ENCODE data around the gene CCDC158. TPM values are rescaled to one million over a fixed set of nuclear protein-coding genes. Genes with fewer than 3 reads are reported as not detected.

The CCDC158 gene
- total and polyA plus RNA-seq, 2 of the 8 experiments (the other 6 are each of a cell fraction or from before 2014, with no cell fraction given) = not detected

DNA sequence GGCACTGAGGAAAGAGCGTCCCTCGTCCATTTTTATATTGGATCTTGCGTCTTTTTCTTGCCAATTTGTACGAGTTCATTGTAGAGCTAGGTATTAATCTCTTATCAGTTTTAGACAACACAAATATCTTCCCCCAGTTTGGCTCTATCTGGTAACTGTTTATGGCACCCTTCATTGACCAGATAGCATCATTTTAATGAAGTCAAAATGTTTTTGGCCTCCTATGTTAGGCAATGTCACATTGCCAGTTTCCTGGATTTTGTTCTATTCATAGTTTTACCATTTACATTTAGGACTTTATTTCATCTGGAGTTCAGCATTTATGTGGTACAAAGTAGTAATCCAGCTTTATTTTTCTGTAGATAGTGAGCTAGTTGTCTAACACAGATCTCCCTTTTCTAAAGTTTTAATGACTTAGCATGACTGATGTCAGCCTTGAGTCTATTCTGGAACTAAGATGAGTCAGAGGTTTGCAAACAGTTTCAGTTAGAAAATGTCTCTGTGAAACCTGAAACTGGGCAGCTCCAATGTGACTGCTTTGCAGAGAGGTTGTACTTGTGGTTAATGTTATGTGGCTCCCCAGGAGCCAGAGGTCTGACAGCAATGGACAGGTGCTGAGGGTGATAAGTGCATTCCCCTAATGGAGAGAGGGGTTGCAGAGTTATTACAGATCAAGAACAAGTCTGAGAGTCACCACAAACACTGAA lies 119.7 kb downstream of the CCDC158 start:
- Histone ChIP-seq H3K36me3 (ENCODE audit: control insufficient read depth in 2 of 4, insufficient read depth in 4 of 4, low read length in 3 of 4) (no peaks in the 10 kb centered on the region), H2BK12ac (ENCODE audit: low read depth, low read length) (no peak overlapping the region), H3K23ac (ENCODE audit: insufficient read length) (no peak overlapping the region), H4K8ac (ENCODE audit: extremely low read depth, insufficient read depth, low read length) (no peak overlapping the region), H3K79me1 (ENCODE audit: low read depth, low read length) (no peaks in the 10 kb centered on the region), H2BK5ac (ENCODE audit: low read depth, low read length) (no peak overlapping the region), H2AK5ac (ENCODE audit: low read depth, low read length) (no peak overlapping the region), H2BK120ac (replicated peaks; ENCODE audit: low read depth, low read length) (no peak overlapping the region), H3K27ac (ENCODE audit: low read depth, low read length) (no peak overlapping the region), H3K56ac (replicated peaks; ENCODE audit: insufficient read length, low read depth, low read length) (no peak overlapping the region), H4K91ac (replicated peaks; ENCODE audit: insufficient read length, low read length) (no peak overlapping the region), H4K20me1 (replicated peaks in 1 of 2; ENCODE audit: control insufficient read depth in 1 of 2, insufficient read depth in 2 of 2, low read length in 2 of 2) (peaks cover 0 to 1% of the 10 kb centered on the region in 2 experiments), H3K4me1 (replicated peaks in 1 of 4; ENCODE audit: control insufficient read depth in 3 of 4, insufficient read depth in 4 of 4, low read length in 3 of 4) (no peaks in the 10 kb centered on the region; a peak in 1 of 7 replicates), H3K9ac (replicated peaks in 1 of 4; ENCODE audit: extremely low read depth in 1 of 4, low read depth in 3 of 4, low read length in 3 of 4) (no peak overlapping the region), H3K23me2 (ENCODE audit: low read depth, low read length) (peaks cover 2% of the 10 kb centered on the region; the same call in 1 of the 2 replicates), H3K79me2 (ENCODE audit: control insufficient read depth in 1 of 2, insufficient read depth in 2 of 2, low read length in 2 of 2) (no peaks in the 10 kb centered on the region), H4K5ac (ENCODE audit: insufficient read length, low read depth, low read length) (no peak overlapping the region), H3K14ac (ENCODE audit: insufficient read length) (no peak overlapping the region), H3K27me3 (replicated peaks in 1 of 4; ENCODE audit: control insufficient read depth in 3 of 4, extremely low read depth in 1 of 4, insufficient read depth in 3 of 4, low read length in 3 of 4) (peaks cover 2 to 16% (median 10%) of the 10 kb centered on the region in 4 experiments), H2BK15ac (ENCODE audit: low read length) (no peak overlapping the region), H3K18ac (ENCODE audit: extremely low read depth, low read length) (no peak overlapping the region), H3K4ac (replicated peaks; ENCODE audit: insufficient read length, low read depth, low read length) (no peak overlapping the region), H3K4me2 (ENCODE audit: insufficient read depth in 1 of 2, low read depth in 2 of 2, low read length in 2 of 2) (no peak overlapping the region), H3K9me3 (ENCODE audit: insufficient read depth in 2 of 2, low read depth in 1 of 2, low read length in 1 of 2) (peaks cover 0 to 7% of the 10 kb centered on the region in 2 experiments; a peak in 2 of 4 replicates), H3K4me3 (ENCODE audit: extremely low read depth in 1 of 4, insufficient read depth in 2 of 4, low read depth in 3 of 4, low read length in 4 of 4) (no peak overlapping the region), H2BK20ac (ENCODE audit: low read length) (no peak overlapping the region), H2AFZ (ENCODE audit: low read length) (no peak overlapping the region)
- DNase-seq (ENCODE audit: low read depth in 1 of 2, low spot score in 2 of 2) = no peak
- no peak for FAIRE-seq
- POLR2A ChIA-PET (ENCODE audit: partially characterized antibody) = no interaction called here
- CTCF ChIA-PET (ENCODE audit: partially characterized antibody) = interaction anchor here (0.6 to 1.5 kb wide), 2 partner anchors 34 to 76 kb away, joined by 3 to 4 read pairs; no protein-coding TSS in a partner anchor
- TF ChIP-seq RFX5 (IDR thresholded peaks at IDR 0.05; ENCODE audit: borderline replicate concordance, low read depth, low read length) = no peak
- TF ChIP-seq EZH2 (IDR thresholded peaks at IDR 0.05; ENCODE audit: low read depth, low read length, severe bottlenecking) = no peak
- 96% methylated on average over 4 of the region's 4 CpGs; no CpG with 5 or more reads in 1 of the 2 experiments for WGBS, 2 experiments (ENCODE audit: extremely low coverage in 1 of 2, insufficient coverage in 1 of 2, insufficient read length in 1 of 2, insufficient replicate concordance in 2 of 2, low coverage in 1 of 2, low lambda C conversion rate in 2 of 2, missing lambda C conversion rate in 1 of 2)

Data from H1 (cell line).